WTC11 (cell line): ENCODE data around the gene TPST2. TPM values are rescaled to one million over a fixed set of nuclear protein-coding genes. Genes with fewer than 3 reads are reported as not detected.
A peak's percentile ranks its signal among the peaks of the same experiment; 100 is the strongest.

Experiments used
- ATAC-seq: fragments of 200-7000 bp; cut with Tn5 transposase; 2 replicates; pipeline ENCODE4 v1.10.0; 2021; ENCODE audit warnings: mild to moderate bottlenecking, moderate library complexity
- CTCF ChIA-PET: fragments of 300-600 bp; sonication (Branson Sonifier 250); formaldehyde crosslinking; loops from one replicate; lab custom pipeline; 2021; ENCODE audit warnings: antibody characterized with exemption; lab: Charles Lee
- POLR2A ChIA-PET: fragments of 350-600 bp; sonication (Branson Sonifier 250); formaldehyde crosslinking; loops from one replicate; lab custom pipeline; 2021; ENCODE audit warnings: antibody characterized with exemption; lab: Charles Lee
- DNase-seq: peaks from one replicate; pipeline ENCODE4 v3.0.0; 2021; ENCODE audit warnings: low spot score
- H3K27ac Mint-ChIP-seq: 2 replicates; pipeline ENCODE4 v1.8.0; 2021; ENCODE audit warnings: mixed read lengths
- H3K27me3 Mint-ChIP-seq: 2 replicates; pipeline ENCODE4 v1.8.0; 2021; ENCODE audit warnings: low read depth, mild to moderate bottlenecking, moderate library complexity, mixed read lengths
- H3K36me3 Mint-ChIP-seq: 2 replicates; pipeline ENCODE4 v1.8.0; 2021; ENCODE audit warnings: mixed read lengths
- H3K4me1 Mint-ChIP-seq: 2 replicates; pipeline ENCODE4 v1.8.0; 2022; ENCODE audit warnings: mixed read lengths
- H3K4me3 Mint-ChIP-seq: 2 replicates; pipeline ENCODE4 v1.8.0; 2021; ENCODE audit warnings: mild to moderate bottlenecking, moderate library complexity, mixed read lengths
- H3K9me3 Mint-ChIP-seq: 2 replicates; pipeline ENCODE4 v1.8.0; 2021; ENCODE audit warnings: mixed read lengths
- AFF4 ChIP-seq: sonication (generic); formaldehyde crosslinking; IDR thresholded peaks from 2 replicates; pipeline ENCODE4 v1.8.1; 2023; ENCODE audit warnings: mild to moderate bottlenecking, missing genetic modification reagents, borderline replicate concordance
- E2F1 ChIP-seq: sonication (generic); formaldehyde crosslinking; IDR thresholded peaks from 2 replicates; pipeline ENCODE4 v1.8.0; 2022; ENCODE audit warnings: mild to moderate bottlenecking, missing genetic modification reagents
- E2F4 ChIP-seq: sonication (generic); formaldehyde crosslinking; IDR thresholded peaks from 2 replicates; pipeline ENCODE4 v1.8.1; 2022; ENCODE audit warnings: low read depth, mild to moderate bottlenecking, moderate library complexity, missing genetic modification reagents, borderline replicate concordance
- EMX1 ChIP-seq: fragments of 250-450 bp; sonication (Bioruptor Pico); IDR thresholded peaks from 2 replicates; pipeline ENCODE4 v1.8.0; 2021; ENCODE audit warnings: mild to moderate bottlenecking
- JUN ChIP-seq: sonication (generic); formaldehyde crosslinking; IDR thresholded peaks from 2 replicates; pipeline ENCODE4 v1.8.0; 2023; ENCODE audit warnings: mild to moderate bottlenecking, missing genetic modification reagents
- MLX ChIP-seq: sonication (generic); formaldehyde crosslinking; IDR thresholded peaks from 2 replicates; pipeline ENCODE4 v1.8.1; 2023; ENCODE audit warnings: mild to moderate bottlenecking, missing genetic modification reagents, moderate library complexity
- NFYB ChIP-seq: sonication (generic); formaldehyde crosslinking; conservative IDR thresholded peaks from 2 replicates; pipeline ENCODE4 v1.8.0; 2022; ENCODE audit warnings: low read depth, missing genetic modification reagents
- NR3C1 ChIP-seq: sonication (generic); formaldehyde crosslinking; conservative IDR thresholded peaks from 2 replicates; pipeline ENCODE4 v1.8.1; 2023; ENCODE audit warnings: low read depth, mild to moderate bottlenecking, missing genetic modification reagents
- SMAD3 ChIP-seq: sonication (generic); formaldehyde crosslinking; IDR thresholded peaks from 2 replicates; pipeline ENCODE4 v1.8.0; 2022; ENCODE audit warnings: missing genetic modification reagents, mild to moderate bottlenecking, borderline replicate concordance
- SOX15 ChIP-seq: fragments of 250-450 bp; sonication (Bioruptor Pico); IDR thresholded peaks from 2 replicates; pipeline ENCODE4 v1.9.0; 2021; ENCODE audit warnings: mild to moderate bottlenecking
- TCF7 ChIP-seq: sonication (generic); formaldehyde crosslinking; IDR thresholded peaks from 2 replicates; pipeline ENCODE4 v1.8.0; 2022; ENCODE audit warnings: mild to moderate bottlenecking, low read depth, missing genetic modification reagents, moderate library complexity
- TEAD1 ChIP-seq: sonication (generic); formaldehyde crosslinking; IDR thresholded peaks from 2 replicates; pipeline ENCODE4 v1.8.0; 2022; ENCODE audit warnings: mild to moderate bottlenecking, missing genetic modification reagents
- ZNF281 ChIP-seq: sonication (generic); formaldehyde crosslinking; IDR thresholded peaks from 2 replicates; pipeline ENCODE4 v1.8.0; 2023; ENCODE audit warnings: mild to moderate bottlenecking, missing genetic modification reagents
- ZNF512 ChIP-seq: sonication (generic); formaldehyde crosslinking; IDR thresholded peaks from 2 replicates; pipeline ENCODE4 v1.8.1; 2022; ENCODE audit warnings: missing genetic modification reagents, borderline replicate concordance
- ZNF532 ChIP-seq: fragments of 250-450 bp; sonication (Bioruptor Pico); IDR thresholded peaks from 2 replicates; pipeline ENCODE4 v1.9.0; 2021; ENCODE audit warnings: mild to moderate bottlenecking, borderline replicate concordance
- total RNA-seq: library from RNA; stranded (reverse); gene quantifications from 3 replicates; pipeline ENCODE4 v1.2.3, GENCODE V29; 2021

The TPST2 gene
- total RNA-seq, 1 experiment from 2014 or later = 84.2 TPM

GRCh38 chr22:26527167-26527566, 62.8 kb downstream of the TPST2 start:
- Mint-ChIP-seq H3K27me3 (no peaks in the 10 kb centered on the region), H3K36me3 (peaks cover 64% of the 10 kb centered on the region), H3K27ac (peak overlapping the region; percentile 66), H3K4me1 (no peaks in the 10 kb centered on the region), H3K4me3 (no peak overlapping the region), H3K9me3 (no peaks in the 10 kb centered on the region)
- no peak for TF ChIP-seq ZNF532 (CRISPR knock-in tag)
- TF ChIP-seq E2F4 (CRISPR knock-in tag) = no peak
- no peak for TF ChIP-seq ZNF512
- TF ChIP-seq SMAD3 (CRISPR knock-in tag) = no peak
- no peak for TF ChIP-seq NR3C1 (CRISPR knock-in tag)
- no peak for TF ChIP-seq JUN
- no peak for TF ChIP-seq MLX (CRISPR knock-in tag)
- TF ChIP-seq EMX1 (CRISPR knock-in tag) = no peak
- TF ChIP-seq ZNF281 (CRISPR knock-in tag) = no peak
- TF ChIP-seq NFYB (CRISPR knock-in tag) = no peak
- TF ChIP-seq E2F1 = no peak
- TF ChIP-seq SOX15 = no peak
- no peak for TF ChIP-seq TCF7 (CRISPR knock-in tag)
- TF ChIP-seq AFF4 (CRISPR knock-in tag) = no peak
- TF ChIP-seq TEAD1 (CRISPR knock-in tag) = no peak
- CTCF ChIA-PET = no interaction called here
- POLR2A ChIA-PET = no interaction called here
- no peak for ATAC-seq
- DNase-seq = no peak
